Hair follicle dermal papilla cell (primary cell): ENCODE measurements around the gene ST13. TPM values are rescaled to one million over a fixed set of nuclear protein-coding genes. Genes with fewer than 3 reads are reported as not detected.

ENCODE experiments used
- small RNA-seq: library from RNA; depleted of rRNA; stranded (forward); fragments of <200 nt; gene quantifications from one replicate; pipeline ENCODE3, GENCODE V24; 2012
- total RNA-seq: library from RNA; depleted of rRNA; stranded (reverse); fragments of >200 nt; gene quantifications from 2 replicates; pipeline ENCODE4 v1.2.3, GENCODE V29; 2012

ST13 gene
- total RNA-seq: 194 and 195 TPM in 2 replicates

DNA sequence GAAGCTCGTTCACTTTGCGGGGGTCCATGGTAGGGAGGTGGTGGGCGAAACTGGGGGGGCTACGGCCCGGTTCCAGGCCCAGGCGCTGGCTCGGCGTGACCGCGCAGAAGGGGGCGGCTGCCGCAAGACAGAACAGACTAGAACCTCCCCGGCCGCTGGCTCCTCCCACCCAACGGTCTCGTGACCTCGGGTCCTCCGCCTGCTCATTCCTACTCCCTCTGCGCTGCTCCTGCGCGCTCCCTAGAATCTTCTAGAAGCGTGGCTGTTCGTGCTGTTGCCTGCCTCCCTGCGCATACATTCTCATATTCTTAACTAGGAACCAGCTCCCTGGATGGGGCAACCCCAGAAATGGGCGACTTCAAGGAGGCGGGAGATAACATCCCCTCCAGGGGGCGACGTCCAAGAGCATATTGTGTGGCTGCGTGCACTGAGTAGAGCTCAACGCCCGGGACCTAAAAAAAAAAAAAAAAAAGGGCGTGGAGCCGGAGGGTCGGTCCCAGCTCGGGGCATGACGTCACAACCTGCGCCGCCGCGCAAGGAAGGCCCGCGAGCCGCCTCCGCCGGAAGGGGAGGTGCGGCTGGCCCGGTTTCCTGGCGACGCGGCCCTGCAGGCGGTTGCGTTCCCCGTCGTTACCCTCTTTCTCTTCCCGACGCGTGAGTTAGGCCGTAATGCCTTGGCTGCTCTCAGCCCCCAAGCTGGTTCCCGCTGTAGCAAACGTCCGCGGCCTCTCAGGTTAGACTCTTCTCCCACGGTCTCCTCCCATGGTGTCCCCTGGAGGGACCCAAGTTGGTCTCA is at the start of gene ST13, which contains the start of gene XPNPEP3:
ST13 (minus strand) TSS at position 127 of the 796 bp plus-strand sequence; CDS start at position 28, 99 bp downstream.
XPNPEP3 (plus strand) TSS at position 636 of the 796 bp plus-strand sequence; CDS start at position 670, 34 bp downstream.

DNA sequence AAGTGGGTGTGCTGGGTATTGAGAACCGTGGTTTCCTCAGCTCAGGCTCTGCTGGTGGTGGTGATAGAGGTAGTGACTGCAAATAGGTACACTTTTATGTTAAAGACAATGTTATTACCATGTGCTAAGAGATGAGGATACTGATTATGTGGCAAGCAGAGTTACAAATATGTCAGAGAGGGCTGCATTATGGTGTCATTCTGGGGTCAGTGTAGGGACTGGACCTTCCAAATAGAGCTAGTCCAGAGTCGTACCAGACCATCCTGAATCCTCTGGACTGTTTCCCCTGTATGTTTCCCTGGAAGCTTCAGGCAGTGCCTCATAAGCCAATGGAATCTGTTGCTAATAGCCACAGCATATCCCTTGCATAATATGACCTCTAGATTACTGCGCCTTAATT is 5.6 kb upstream of the ST13 start, which contains the start of gene DNAJB7:
DNAJB7 (minus strand) TSS at position 101 of the 400 bp plus-strand sequence. CDS start 119 bp downstream, outside the sequence.

DNA sequence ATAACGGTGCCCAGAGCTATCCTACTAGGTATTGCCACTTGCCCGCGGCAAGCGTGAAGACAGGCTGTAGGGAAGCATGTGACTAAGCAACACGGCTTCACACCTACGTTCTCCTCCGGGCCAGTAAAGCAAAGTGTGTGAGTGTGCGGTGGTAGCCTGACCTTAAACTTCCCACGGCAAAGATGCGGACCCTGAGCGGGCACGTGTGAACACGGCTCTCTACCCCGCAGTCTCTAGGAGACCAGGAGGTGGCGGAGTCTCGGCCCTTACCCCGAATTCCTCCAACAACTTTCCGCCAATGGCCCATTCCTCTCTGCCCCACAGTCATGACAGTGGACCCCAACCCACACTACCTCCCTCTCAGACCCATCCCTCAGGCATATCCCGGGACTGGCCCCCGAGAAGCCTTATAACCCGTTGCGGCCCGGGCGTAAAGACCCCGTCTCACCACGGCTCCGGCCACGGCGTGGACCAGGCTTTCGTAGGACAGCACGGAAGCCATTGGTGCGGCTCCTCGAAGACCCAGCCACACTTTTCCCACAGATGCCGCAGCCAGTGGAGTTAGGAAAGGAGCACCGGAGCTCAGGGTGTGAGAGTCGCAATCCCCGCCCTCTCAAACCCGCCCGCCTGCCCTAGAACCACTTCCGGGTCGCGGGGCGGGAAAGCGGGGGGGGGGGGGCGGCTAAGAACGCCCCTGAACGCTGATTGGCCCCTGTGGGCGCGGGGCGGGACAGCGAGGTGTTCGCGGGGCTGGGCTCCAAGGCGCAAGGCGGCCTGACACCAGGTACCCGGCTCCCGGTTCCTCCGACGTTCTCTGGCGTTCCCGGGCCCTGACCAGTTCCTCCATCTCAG is 37.5 kb downstream of the ST13 start, which contains the start of gene SLC25A17:
SLC25A17 (minus strand) TSS at position 600 of the 852 bp plus-strand sequence; CDS start at position 502, 98 bp downstream.

Small RNA genes lying within 50 kb of the gene (small RNA-seq; reads per million reads assigned to genes)
- gene JTBP1: not detected
- 0.38 reads per million for gene MIR4766

Other genes starting within 250 kb of the ST13 start
- gene MRTFA, start 219.9 kb downstream of the ST13 start, total RNA-seq: 53.9 and 62.1 TPM in 2 replicates
- 0.65 and 0.85 TPM in 2 replicates for gene MCHR1, start 177.2 kb downstream of the ST13 start, total RNA-seq
- 17.0 and 19.8 TPM in 2 replicates for gene SLC25A17, start 37.3 kb downstream of the ST13 start, total RNA-seq
- gene XPNPEP3, start 509 bp upstream of the ST13 start, total RNA-seq: 11.2 and 15.1 TPM in 2 replicates
- gene DNAJB7, start 5.5 kb upstream of the ST13 start, total RNA-seq: not detected in 2 replicates
- 30.8 and 35.8 TPM in 2 replicates for gene RBX1, start 94.7 kb upstream of the ST13 start, total RNA-seq
- gene EP300, start 236.0 kb upstream of the ST13 start, total RNA-seq: 71.0 and 104 TPM in 2 replicates